ENCODE data around the gene PES1. TPM values are rescaled to one million over a fixed set of nuclear protein-coding genes. Genes with fewer than 3 reads are reported as not detected.

PES1 gene
- total and polyA plus RNA-seq, 12 donors = 16.3 to 51.7 (median 25.6) TPM

- Histone ChIP-seq H3K27me3 (no peaks in the 10 kb centered on the region), H3K9me3 (no peaks in the 10 kb centered on the region), H3K36me3 (peaks cover 0 to 8% (median 0%) of the 10 kb centered on the region in 9 donors), H3K27ac (no peak overlapping the region), H3K4me3 (no peak overlapping the region), H3K4me1 (peaks cover 0 to 20% (median 11%) of the 10 kb centered on the region in 9 donors)
- TF ChIP-seq CTCF (IDR thresholded peaks at IDR 0.05) = peak in 6 of 9 donors; percentile 6 to 27 (median 24)
- WGBS, 2 donors = 47 to 63% methylated on average over 3 of the region's 3 CpGs
- no peak for ATAC-seq
- intact Hi-C loops (cut with DNase I) = no loop called here
- no peak for DNase-seq
Observed at GRCh38 chr22:30602049-30602448, 10.3 kb upstream of the PES1 start.

- ATAC-seq (no peak), DNase-seq (no peak)
- H3K27ac ChIP-seq = no peak overlapping the region
- no peaks in the 10 kb centered on the region for H3K9me3 ChIP-seq
- 87 to 94% methylated on average over 5 of the region's 5 CpGs for WGBS, 2 donors
- H3K4me3 ChIP-seq = no peak overlapping the region
- intact Hi-C loops (cut with DNase I) = no loop called here
- no peaks in the 10 kb centered on the region for H3K27me3 ChIP-seq
- peaks cover 0 to 20% (median 11%) of the 10 kb centered on the region in 9 donors for H3K4me1 ChIP-seq
- peaks cover 0 to 8% (median 0%) of the 10 kb centered on the region in 9 donors for H3K36me3 ChIP-seq
- TF ChIP-seq CTCF (IDR thresholded peaks at IDR 0.05) = no peak
Observed at GRCh38 chr22:30601464-30601863, 9.8 kb upstream of the PES1 start.

GRCh38 chr22:30600921-30601320 is 9.2 kb upstream of the PES1 start:
- Histone ChIP-seq H3K4me3 (no peak overlapping the region), H3K27me3 (no peaks in the 10 kb centered on the region), H3K36me3 (peaks cover 0 to 8% (median 0%) of the 10 kb centered on the region in 9 donors), H3K27ac (no peak overlapping the region), H3K4me1 (peaks cover 0 to 15% (median 7%) of the 10 kb centered on the region in 9 donors), H3K9me3 (no peaks in the 10 kb centered on the region)
- intact Hi-C loops (cut with DNase I) = no loop called here
- ATAC-seq (no peak), DNase-seq (no peak)
- 51 to 53% methylated on average over 3 of the region's 3 CpGs for WGBS, 2 donors
- TF ChIP-seq CTCF (IDR thresholded peaks at IDR 0.05) = no peak

GRCh38 chr22:30598986-30599385 is 7.3 kb upstream of the PES1 start:
- 92% methylated on average over 3 of the region's 3 CpGs for WGBS, 2 donors
- ATAC-seq = no peak
- no peak for TF ChIP-seq CTCF (IDR thresholded peaks at IDR 0.05)
- intact Hi-C loops (cut with DNase I) = no loop called here
- Histone ChIP-seq H3K4me3 (no peak overlapping the region), H3K27ac (no peak overlapping the region), H3K27me3 (no peaks in the 10 kb centered on the region), H3K4me1 (peaks cover 0 to under 1% (median 0%) of the 10 kb centered on the region in 9 donors), H3K36me3 (peaks cover 0 to 1% (median 0%) of the 10 kb centered on the region in 9 donors), H3K9me3 (no peaks in the 10 kb centered on the region)
- no peak for DNase-seq
